GM12878 (cell line): ENCODE measurements around the gene CNNM2. TPM values are rescaled to one million over a fixed set of nuclear protein-coding genes. Genes with fewer than 3 reads are reported as not detected.

Source experiments
- ATAC-seq: fragments of 200-7000 bp; cut with Tn5 transposase; 3 replicates; pipeline ENCODE4 v1.9.1; 2020; ENCODE audit warnings: mild to moderate bottlenecking, moderate library complexity
- BruUV-seq: library from RNA; stranded (reverse); fragments of 400-500 nt; replicated peaks from 2 replicates; lab custom pipeline; 2021; lab: Mats Ljungman, UMichigan
- CTCF ChIA-PET: fragments of 300-600 bp; sonication (Branson Sonifier 250); formaldehyde crosslinking; extraction: SDS; loops from one replicate; lab custom pipeline; 2021; ENCODE audit warnings: inconsistent platforms; lab: Yijun Ruan, JAX
- POLR2A ChIA-PET: fragments of 350-600 bp; formaldehyde crosslinking; extraction: SDS; loops from one replicate; lab custom pipeline; 2021; ENCODE audit warnings: inconsistent platforms; lab: Charles Lee
- RAD21 ChIA-PET: fragments of 300-600 bp; sonication (Branson Sonifier 250); formaldehyde crosslinking; loops from one replicate; lab custom pipeline; 2023; ENCODE audit warnings: antibody characterized with exemption; ENCODE audit not compliant: unreplicated experiment; lab: Charles Lee
- SMC1A ChIA-PET: fragments of 300-600 bp; sonication (Branson Sonifier 250); formaldehyde crosslinking; loops from one replicate; lab custom pipeline; 2023; ENCODE audit not compliant: unreplicated experiment, uncharacterized antibody; lab: Charles Lee
- DNase-seq: peaks from one replicate; pipeline ENCODE4 v3.0.0-alpha.2; 2011; ENCODE audit warnings: low read depth, low spot score
- FAIRE-seq: peaks from 3 replicates; lab custom pipeline; 2011; peaks lifted over from hg19 to GRCh38; lab: Jason Lieb, UNC
- H2AFZ ChIP-seq: 2 replicates; pipeline ENCODE4 v1.6.0; 2011; ENCODE audit warnings: low read depth, low read length, control low read depth; ENCODE audit not compliant: control insufficient read depth
- H3K27ac ChIP-seq: 2 replicates; pipeline ENCODE4 v1.5.1; 2011; ENCODE audit warnings: control low read depth; ENCODE audit not compliant: control insufficient read depth, insufficient read depth
- H3K27me3 ChIP-seq, 2 experiments: replicated peaks in 1 of 2; 2 replicates each; pipeline versions ENCODE4 v1.6.0 to v1.6.1; 2011; ENCODE audit warnings: low read length in 1 of 2; ENCODE audit not compliant: control insufficient read depth in 2 of 2, insufficient read depth in 2 of 2
- H3K36me3 ChIP-seq, 2 experiments: 2 replicates each; pipeline ENCODE4 v1.5.1; 2011; ENCODE audit warnings: low read length in 1 of 2; ENCODE audit not compliant: control insufficient read depth in 2 of 2, insufficient read depth in 2 of 2
- H3K4me1 ChIP-seq: 2 replicates; pipeline ENCODE4 v1.6.1; 2011; ENCODE audit warnings: mild to moderate bottlenecking, low read length, moderate library complexity, mixed read lengths; ENCODE audit not compliant: control insufficient read depth, insufficient read depth
- H3K4me2 ChIP-seq: 2 replicates; pipeline ENCODE4 v1.6.0; 2011; ENCODE audit warnings: control low read depth; ENCODE audit not compliant: control insufficient read depth, insufficient read depth
- H3K4me3 ChIP-seq: fragments of 200-600 bp; sonication (generic); 2 replicates; pipeline ENCODE4 v1.5.1; 2016
- H3K79me2 ChIP-seq: 2 replicates; pipeline ENCODE4 v1.6.0; 2011; ENCODE audit warnings: low read length; ENCODE audit not compliant: control insufficient read depth, insufficient read depth
- H3K9ac ChIP-seq: 2 replicates; pipeline ENCODE4 v1.8.0; 2011; ENCODE audit warnings: low read length, control low read depth, mixed read lengths; ENCODE audit not compliant: control insufficient read depth, insufficient read depth
- H3K9me3 ChIP-seq: replicated peaks from 3 replicates; pipeline ENCODE4 v1.5.1; 2011; ENCODE audit warnings: mild to moderate bottlenecking, low read length; ENCODE audit not compliant: control insufficient read depth, insufficient read depth
- H4K20me1 ChIP-seq: 2 replicates; pipeline ENCODE4 v1.6.0; 2011; ENCODE audit not compliant: control insufficient read depth, insufficient read depth
- HCFC1 ChIP-seq: fragments of 150-350 bp; IDR thresholded peaks from 2 replicates; pipeline ENCODE4 v1.6.1; 2014; ENCODE audit warnings: low read length
- IRF4 ChIP-seq: IDR thresholded peaks from 2 replicates; pipeline ENCODE4 v1.6.1; 2011; ENCODE audit warnings: low read depth, low read length
- MYC ChIP-seq: IDR thresholded peaks from 2 replicates; pipeline ENCODE4 v1.6.1; 2011; ENCODE audit warnings: mild to moderate bottlenecking, low read length, moderate library complexity, inconsistent platforms; ENCODE audit not compliant: insufficient read depth, insufficient replicate concordance, insufficient read length, severe bottlenecking
- NFYA ChIP-seq: IDR thresholded peaks from 2 replicates; pipeline ENCODE4 v1.6.1; 2011; ENCODE audit warnings: low read depth, mild to moderate bottlenecking, low read length, improper control_type of control experiment, borderline replicate concordance
- TBL1XR1 ChIP-seq: IDR thresholded peaks from 2 replicates; pipeline ENCODE4 v1.6.1; 2012; ENCODE audit warnings: low read depth, low read length, improper control_type of control experiment
- USF1 ChIP-seq: IDR thresholded peaks from 2 replicates; pipeline ENCODE4 v1.6.1; 2011; ENCODE audit warnings: borderline replicate concordance, low read depth, mild to moderate bottlenecking, moderate library complexity, mixed read lengths, low read length; ENCODE audit not compliant: insufficient read depth; ENCODE audit errors: extremely low read length
- WGBS: methylation state at CpG from one replicate; pipeline ENCODE4 v1.1.6; 2016; ENCODE audit warnings: low lambda C conversion rate; ENCODE audit not compliant: insufficient replicate concordance, insufficient coverage; ENCODE audit errors: missing lambda C conversion rate; 5-methylcytosine and 5-hydroxymethylcytosine counted together
- in situ Hi-C: fragments of 300-500 bp; cut with MboI; formaldehyde crosslinking; loops from 9 replicates; pipeline ENCODE4 v1.14.3; 2018; ENCODE audit warnings: mixed read lengths
- intact Hi-C: fragments of 100-400 bp; cut with micrococcal nuclease; formaldehyde crosslinking; loops from one replicate; pipeline ENCODE4 v1.14.2; 2022; ENCODE audit not compliant: unreplicated experiment
- polyA plus RNA-seq, 11 experiments: library from polyadenylated mRNA; depleted of rRNA in 4 of 11; unstranded in 6 of 11; stranded (reverse) in 5 of 11; fragments of >200 nt; fragmentation: Nextera tagmentation in 4 of 11; fragmentation: Illumina TruSeq in 1 of 11; extraction: Ambion mirVana in 4 of 11; extraction: Trizol in 1 of 11; gene quantifications; 1 replicate in 1 of 11; 2 replicates in 10 of 11; pipeline versions ENCODE4 v1.2.1 to v1.2.3, GENCODE V29; 2011 to 2016; ENCODE audit warnings: inconsistent platforms in 2 of 11, missing spikeins in 2 of 11, low read depth in 1 of 11
- total RNA-seq, 4 experiments: library from RNA; depleted of rRNA in 3 of 4; stranded (reverse); fragments of >200 nt in 3 of 4; fragmentation: Illumina TruSeq in 1 of 4; extraction: Trizol in 1 of 4; gene quantifications; 2 replicates each; pipeline versions ENCODE4 v1.2.1 to v1.2.3, GENCODE V29; 2013 to 2021

Gene CNNM2
- total and polyA plus RNA-seq, 10 of the 15 experiments (the other 5 are each of a cell fraction or from before 2014, with no cell fraction given), result 0.18 to 7.3 (median 2.5) TPM

GRCh38 chr10:103120977-103121735, 203.1 kb downstream of the CNNM2 start:
- Histone ChIP-seq H3K27me3 (no peaks in the 10 kb centered on the region), H3K4me1 (peaks cover 9% of the 10 kb centered on the region), H3K4me3 (no peak overlapping the region), H3K36me3 (no peaks in the 10 kb centered on the region; a peak in 1 of 4 replicates)
- WGBS, result 94% methylated on average over 2 of the region's 2 CpGs
- FAIRE-seq, result no peak
- intact Hi-C loops (no loop called here), in situ Hi-C loops (no loop called here)
- TF ChIP-seq HCFC1 (no peak), IRF4 (no peak)
- TF ChIP-seq, all 136 proteins: peak for 0
- no peaks in the 10 kb centered on the region for H3K9me3 ChIP-seq
- BruUV-seq, result no TSS peak
- no peak overlapping the region for H3K27ac ChIP-seq
- ChIA-PET POLR2A (interaction anchor here (1.5 kb wide), 1 partner anchor 76 kb away, joined by 3 read pairs; no protein-coding TSS in a partner anchor), SMC1A (interaction anchor here (1.3 to 1.7 kb wide), 5 partner anchors 8 to 199 kb away, joined by 3 to 6 read pairs (median 3); no protein-coding TSS in a partner anchor), RAD21 (interaction anchor here (6.5 kb wide), 1 partner anchor 10 kb away, joined by 67 read pairs; no protein-coding TSS in a partner anchor), CTCF (interaction anchor here (1.4 kb wide), 2 partner anchors 13 to 123 kb away, joined by 3 to 5 read pairs; no protein-coding TSS in a partner anchor)
- H3K4me2 ChIP-seq, result no peak overlapping the region
- H3K79me2 ChIP-seq, result peaks cover 7% of the 10 kb centered on the region
- H2AFZ ChIP-seq, result no peak overlapping the region
- no peaks in the 10 kb centered on the region for H4K20me1 ChIP-seq
- DNase-seq, result no peak
- ATAC-seq, result no peak
- no peak overlapping the region for H3K9ac ChIP-seq

GRCh38 chr10:103123282-103124024, 205.4 kb downstream of the CNNM2 start:
- Histone ChIP-seq H3K4me1 (peaks cover 17% of the 10 kb centered on the region), H3K9ac (no peak overlapping the region), H4K20me1 (no peaks in the 10 kb centered on the region), H3K27me3 (no peaks in the 10 kb centered on the region), H3K36me3 (no peaks in the 10 kb centered on the region; a peak in 1 of 4 replicates), H3K4me2 (no peak overlapping the region), H3K79me2 (peaks cover 7% of the 10 kb centered on the region), H2AFZ (no peak overlapping the region), H3K27ac (no peak overlapping the region), H3K9me3 (no peaks in the 10 kb centered on the region), H3K4me3 (no peak overlapping the region)
- no peak for FAIRE-seq
- ChIA-PET CTCF (interaction anchor here (2.2 to 4.5 kb wide), 2 partner anchors 10 to 13 kb away, joined by 9 to 15 read pairs; no protein-coding TSS in a partner anchor), SMC1A (interaction anchor here (1.3 to 4.8 kb wide), 4 partner anchors 12 to 121 kb away, joined by 3 to 49 read pairs (median 12); partner anchors contain the start of gene NT5C2), POLR2A (interaction anchor here (0.5 to 6.2 kb wide), 5 partner anchors 13 to 1233 kb away, joined by 3 to 31 read pairs (median 4); no protein-coding TSS in a partner anchor), RAD21 (interaction anchor here (0.7 to 6.5 kb wide), 4 partner anchors 12 to 206 kb away, joined by 3 to 67 read pairs (median 6); partner anchors contain the start of genes CNNM2 and NT5C2)
- in situ Hi-C loops, result no loop called here
- WGBS, result 96% methylated on average over 7 of the region's 7 CpGs
- intact Hi-C loops, result loop anchor here (2.0 kb wide), 1 partner anchor 117 kb away; no protein-coding TSS in a partner anchor
- BruUV-seq, result no TSS peak
- TF ChIP-seq USF1 (no peak), MYC (no peak), TBL1XR1 (no peak), NFYA (no peak)
- no peak for DNase-seq
- no peak for ATAC-seq
